H1 (cell line): ENCODE results near the gene SNRNP200. TPM values are rescaled to one million over a fixed set of nuclear protein-coding genes. Genes with fewer than 3 reads are reported as not detected.

Experiments
- CTCF ChIA-PET: fragments of 300-600 bp; sonication (Branson Sonifier 250); formaldehyde crosslinking; loops from one replicate; lab custom pipeline; 2021; ENCODE audit not compliant: partially characterized antibody; lab: Charles Lee
- POLR2A ChIA-PET: fragments of 300-600 bp; sonication (Branson Sonifier 250); formaldehyde crosslinking; loops from one replicate; lab custom pipeline; 2021; ENCODE audit warnings: inconsistent platforms; ENCODE audit not compliant: partially characterized antibody; lab: Charles Lee
- DNase-seq, 2 experiments: peaks; one replicate each; pipeline versions ENCODE4 v3.0.0 to v3.0.0-alpha.2; 2010 to 2022; ENCODE audit warnings: low spot score in 2 of 2, low read depth in 1 of 2, mixed read lengths in 1 of 2
- FAIRE-seq: peaks from 2 replicates; lab custom pipeline; 2011; peaks lifted over from hg19 to GRCh38; lab: Jason Lieb, UNC
- H2AFZ ChIP-seq: 2 replicates; pipeline ENCODE4 v1.8.1; 2012; ENCODE audit warnings: low read length, inconsistent platforms
- H2AK5ac ChIP-seq: 2 replicates; pipeline ENCODE4 v1.6.1; 2013; ENCODE audit warnings: low read depth, low read length
- H2BK120ac ChIP-seq: replicated peaks from 2 replicates; pipeline ENCODE3; 2013; ENCODE audit warnings: low read depth, low read length, inconsistent platforms
- H2BK12ac ChIP-seq: 2 replicates; pipeline ENCODE4 v1.6.1; 2013; ENCODE audit warnings: low read depth, low read length
- H2BK15ac ChIP-seq: 2 replicates; pipeline ENCODE4 v1.6.1; 2013; ENCODE audit warnings: low read length
- H2BK20ac ChIP-seq: 2 replicates; pipeline ENCODE4 v1.6.1; 2013; ENCODE audit warnings: low read length
- H2BK5ac ChIP-seq: 2 replicates; pipeline ENCODE4 v1.6.1; 2013; ENCODE audit warnings: low read depth, low read length
- H3K14ac ChIP-seq: 2 replicates; pipeline ENCODE4 v1.6.1; 2013; ENCODE audit warnings: inconsistent platforms; ENCODE audit not compliant: insufficient read length
- H3K18ac ChIP-seq: 2 replicates; pipeline ENCODE4 v1.6.1; 2013; ENCODE audit warnings: low read length; ENCODE audit errors: extremely low read depth
- H3K23ac ChIP-seq: 2 replicates; pipeline ENCODE4 v1.6.1; 2013; ENCODE audit warnings: inconsistent platforms; ENCODE audit not compliant: insufficient read length
- H3K23me2 ChIP-seq: 2 replicates; pipeline ENCODE4 v1.6.1; 2013; ENCODE audit warnings: low read depth, low read length
- H3K27ac ChIP-seq: 2 replicates; pipeline ENCODE4 v1.6.1; 2011; ENCODE audit warnings: low read depth, low read length, inconsistent platforms
- H3K27me3 ChIP-seq, 4 experiments: replicated peaks in 1 of 4; 1 replicate in 1 of 4; 2 replicates in 3 of 4; pipeline versions ENCODE4 v1.6.1 to v1.8.1; 2011 to 2013; ENCODE audit warnings: low read length in 3 of 4, mild to moderate bottlenecking in 3 of 4, inconsistent platforms in 2 of 4, mixed read lengths in 2 of 4, moderate library complexity in 1 of 4; ENCODE audit not compliant: control insufficient read depth in 3 of 4, insufficient read depth in 3 of 4; ENCODE audit errors: extremely low read depth in 1 of 4
- H3K36me3 ChIP-seq, 4 experiments: 2 replicates each; pipeline versions ENCODE4 v1.6.1 to v1.8.1; 2011 to 2013; ENCODE audit warnings: mild to moderate bottlenecking in 4 of 4, low read length in 3 of 4, moderate library complexity in 2 of 4, control low read depth in 1 of 4, inconsistent platforms in 1 of 4; ENCODE audit not compliant: insufficient read depth in 4 of 4, control insufficient read depth in 2 of 4
- H3K4ac ChIP-seq: replicated peaks from 2 replicates; pipeline ENCODE3; 2013; ENCODE audit warnings: low read length, low read depth, mixed read lengths, inconsistent platforms; ENCODE audit not compliant: insufficient read length
- H3K4me1 ChIP-seq, 4 experiments: replicated peaks in 1 of 4; 1 replicate in 1 of 4; 2 replicates in 3 of 4; pipeline versions ENCODE4 v1.6.1 to v1.8.1; 2011 to 2013; ENCODE audit warnings: low read length in 3 of 4, inconsistent platforms in 2 of 4, mixed read lengths in 1 of 4; ENCODE audit not compliant: insufficient read depth in 4 of 4, control insufficient read depth in 3 of 4
- H3K4me2 ChIP-seq, 2 experiments: 2 replicates each; pipeline versions ENCODE4 v1.6.1 to v1.8.1; 2011 to 2013; ENCODE audit warnings: low read depth in 2 of 2, low read length in 2 of 2, control low read depth in 1 of 2, inconsistent platforms in 1 of 2, mild to moderate bottlenecking in 1 of 2; ENCODE audit not compliant: insufficient read depth in 1 of 2
- H3K4me3 ChIP-seq, 4 experiments: fragments of 200-600, 300-600 bp in 1 of 4; sonication (generic), shearing (Covaris generic), sonication (Bioruptor Twin) in 1 of 4; 2 replicates each; pipeline versions ENCODE4 v1.5.1 to v1.8.1; 2011 to 2016; ENCODE audit warnings: low read length in 4 of 4, low read depth in 3 of 4, control low read depth in 2 of 4, inconsistent platforms in 2 of 4, mild to moderate bottlenecking in 2 of 4, mixed read lengths in 1 of 4, moderate library complexity in 1 of 4; ENCODE audit not compliant: insufficient read depth in 2 of 4; ENCODE audit errors: extremely low read depth in 1 of 4
- H3K56ac ChIP-seq: replicated peaks from 2 replicates; pipeline ENCODE3; 2013; ENCODE audit warnings: low read depth, mild to moderate bottlenecking, mixed read lengths, low read length, inconsistent platforms; ENCODE audit not compliant: insufficient read length
- H3K79me1 ChIP-seq: 2 replicates; pipeline ENCODE4 v1.6.1; 2013; ENCODE audit warnings: low read depth, low read length, control low read depth
- H3K79me2 ChIP-seq, 2 experiments: 2 replicates each; pipeline versions ENCODE4 v1.6.1 to v1.8.1; 2012 to 2013; ENCODE audit warnings: low read length in 2 of 2, mild to moderate bottlenecking in 2 of 2, inconsistent platforms in 1 of 2; ENCODE audit not compliant: insufficient read depth in 2 of 2, control insufficient read depth in 1 of 2
- H3K9ac ChIP-seq, 4 experiments: replicated peaks in 1 of 4; 1 replicate in 1 of 4; 2 replicates in 3 of 4; pipeline versions ENCODE4 v1.6.1 to v1.8.1; 2011 to 2013; ENCODE audit warnings: low read depth in 3 of 4, low read length in 3 of 4, control low read depth in 2 of 4, mild to moderate bottlenecking in 2 of 4, moderate library complexity in 2 of 4, inconsistent platforms in 1 of 4; ENCODE audit errors: extremely low read depth in 1 of 4
- H3K9me3 ChIP-seq, 2 experiments: 2 replicates each; pipeline versions ENCODE4 v1.6.1 to v1.8.1; 2012 to 2013; ENCODE audit warnings: mild to moderate bottlenecking in 2 of 2, moderate library complexity in 2 of 2, control low read depth in 1 of 2, inconsistent platforms in 1 of 2, low read depth in 1 of 2, low read length in 1 of 2, mixed read lengths in 1 of 2; ENCODE audit not compliant: insufficient read depth in 2 of 2
- H4K20me1 ChIP-seq, 2 experiments: replicated peaks in 1 of 2; 2 replicates each; pipeline versions ENCODE3 to v1.8.1; 2011 to 2013; ENCODE audit warnings: inconsistent platforms in 2 of 2, low read length in 2 of 2, mild to moderate bottlenecking in 1 of 2; ENCODE audit not compliant: insufficient read depth in 2 of 2, control insufficient read depth in 1 of 2
- H4K5ac ChIP-seq: 2 replicates; pipeline ENCODE4 v1.6.1; 2013; ENCODE audit warnings: low read length, low read depth, mixed read lengths, inconsistent platforms; ENCODE audit not compliant: insufficient read length
- H4K8ac ChIP-seq: 2 replicates; pipeline ENCODE4 v1.8.0; 2013; ENCODE audit warnings: mild to moderate bottlenecking, moderate library complexity, low read length, inconsistent platforms; ENCODE audit not compliant: insufficient read depth; ENCODE audit errors: extremely low read depth
- H4K91ac ChIP-seq: replicated peaks from 2 replicates; pipeline ENCODE3; 2013; ENCODE audit warnings: low read length, mixed read lengths, inconsistent platforms; ENCODE audit not compliant: insufficient read length
- ASH2L ChIP-seq: fragments of 200-600, 300-600 bp; sonication (generic); IDR thresholded peaks from one replicate; pipeline ENCODE4 v1.7.1; 2017; ENCODE audit warnings: low read length
- BCL11A ChIP-seq, 2 experiments: IDR thresholded peaks; one replicate each; pipeline ENCODE4 v1.6.1; 2011; ENCODE audit warnings: low read depth in 2 of 2, low read length in 2 of 2, mild to moderate bottlenecking in 2 of 2
- CBX8 ChIP-seq: fragments of 300-800, 300-1000 bp; sonication (generic); IDR thresholded peaks from 2 replicates; pipeline ENCODE4 v1.7.1; 2016; ENCODE audit warnings: low read depth, low read length, borderline replicate concordance
- CREB1 ChIP-seq: IDR thresholded peaks from 2 replicates; pipeline ENCODE4 v1.6.1; 2012; ENCODE audit warnings: inconsistent platforms
- E2F6 ChIP-seq: IDR thresholded peaks from 2 replicates; pipeline ENCODE4 v1.6.1; 2012; ENCODE audit warnings: inconsistent platforms
- GTF2F1 ChIP-seq: IDR thresholded peaks from 2 replicates; pipeline ENCODE4 v1.6.1; 2012; ENCODE audit warnings: low read depth, low read length, improper control_type of control experiment, borderline replicate concordance
- HDAC2 ChIP-seq, 2 experiments: fragments of 300-600 bp in 1 of 2; sonication (generic) in 1 of 2; IDR thresholded peaks; 2 replicates each; pipeline ENCODE4 v1.6.1; 2011 to 2012; ENCODE audit warnings: low read depth in 2 of 2, low read length in 2 of 2, mild to moderate bottlenecking in 2 of 2, moderate library complexity in 2 of 2, borderline replicate concordance in 1 of 2, inconsistent platforms in 1 of 2
- KDM1A ChIP-seq: fragments of 200-600, 300-600 bp; sonication (generic); IDR thresholded peaks from 2 replicates; pipeline ENCODE4 v1.7.1; 2016; ENCODE audit warnings: mild to moderate bottlenecking, low read length, borderline replicate concordance
- KDM5A ChIP-seq: fragments of 200-600 bp; IDR thresholded peaks from 2 replicates; pipeline ENCODE4 v1.7.1; 2012; ENCODE audit warnings: mild to moderate bottlenecking, low read length, inconsistent platforms, mixed read lengths
- NRF1 ChIP-seq: IDR thresholded peaks from 2 replicates; pipeline ENCODE4 v1.6.1; 2011; ENCODE audit warnings: mild to moderate bottlenecking, low read depth, low read length, improper control_type of control experiment
- PHF8 ChIP-seq: fragments of 200-600 bp; sonication (generic); conservative IDR thresholded peaks from 2 replicates; pipeline ENCODE4 v1.7.1; 2012; ENCODE audit warnings: low read depth, mild to moderate bottlenecking, inconsistent platforms, low read length, moderate library complexity
- SP2 ChIP-seq: IDR thresholded peaks from 2 replicates; pipeline ENCODE4 v1.6.1; 2012; ENCODE audit warnings: mild to moderate bottlenecking, low read length, inconsistent platforms
- TAF1 ChIP-seq: IDR thresholded peaks from 2 replicates; pipeline ENCODE4 v1.6.1; 2011; ENCODE audit warnings: mild to moderate bottlenecking, low read depth, low read length
- ZNF274 ChIP-seq: IDR thresholded peaks from 2 replicates; pipeline ENCODE4 v1.7.0; 2012; ENCODE audit warnings: low read length, borderline replicate concordance; ENCODE audit errors: extremely low read depth
- WGBS, 2 experiments: shearing (Covaris generic) in 1 of 2; methylation state at CpG; one replicate each; pipeline versions ENCODE4 v1.1.6 to v1.1.7; 2013 to 2015; ENCODE audit warnings: low lambda C conversion rate in 2 of 2, mixed read lengths in 2 of 2, inconsistent platforms in 1 of 2, low coverage in 1 of 2, missing lambda C conversion rate in 1 of 2; ENCODE audit not compliant: insufficient replicate concordance in 2 of 2, insufficient coverage in 1 of 2, insufficient read length in 1 of 2; ENCODE audit errors: extremely low coverage in 1 of 2, missing lambda C conversion rate in 1 of 2; 5-methylcytosine and 5-hydroxymethylcytosine counted together
- polyA plus RNA-seq, 7 experiments: library from polyadenylated mRNA; depleted of rRNA in 3 of 7; stranded (reverse) in 5 of 7; unstranded in 2 of 7; fragments of >200 nt in 5 of 7; fragments of 200-250 nt in 2 of 7; gene quantifications; 1 replicate in 5 of 7; 2 replicates in 1 of 7; 4 replicates in 1 of 7; pipeline versions ENCODE4 v1.2.1 to v1.2.3, GENCODE V29; 2011 to 2013; ENCODE audit warnings: missing spikeins in 2 of 7, mixed read lengths in 2 of 7
- total RNA-seq: library from RNA; stranded (reverse); fragmentation: NEBNext Ultra II Directional; extraction: Animal tissue kit (Norgen Biotek cat#: 25700); gene quantifications from 2 replicates; pipeline ENCODE4 v1.2.1, GENCODE V29; 2021

SNRNP200 gene
- total and polyA plus RNA-seq, 2 of the 8 experiments (the other 6 are each of a cell fraction or from before 2014, with no cell fraction given): 190 to 289 TPM

DNA sequence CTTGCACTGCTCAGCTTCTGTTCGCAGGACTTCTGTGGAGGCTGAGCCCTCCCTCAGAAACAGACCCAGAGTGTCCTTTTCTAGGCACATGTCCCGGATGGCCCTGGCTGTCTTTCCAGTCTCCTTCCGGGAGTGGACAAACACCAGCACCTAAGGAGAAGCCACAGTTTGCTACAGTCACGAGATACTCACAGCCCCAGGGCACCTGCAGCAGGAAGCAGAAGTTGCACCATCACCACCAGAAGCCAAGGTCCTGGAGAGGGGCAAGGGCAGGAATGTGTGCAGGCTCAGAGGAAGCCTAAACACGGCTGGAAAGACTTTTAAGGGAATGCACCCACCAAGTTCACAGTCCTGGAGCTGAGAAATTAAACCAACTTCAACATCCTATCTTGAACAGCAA lies 13.6 kb downstream of the SNRNP200 start:
- no peak overlapping the region for H4K5ac ChIP-seq
- H3K79me2 ChIP-seq: no peaks in the 10 kb centered on the region
- H4K20me1 ChIP-seq: peaks cover 5 to 8% of the 10 kb centered on the region in 2 experiments
- no peak overlapping the region for H4K8ac ChIP-seq
- no peaks in the 10 kb centered on the region for H3K9me3 ChIP-seq
- H3K23me2 ChIP-seq: no peaks in the 10 kb centered on the region
- H2BK20ac ChIP-seq: no peak overlapping the region
- H2BK15ac ChIP-seq: no peak overlapping the region
- peaks cover 63 to 98% (median 94%) of the 10 kb centered on the region in 4 experiments for H3K36me3 ChIP-seq
- H2BK120ac ChIP-seq: no peak overlapping the region
- CTCF ChIA-PET: interaction anchor here (1.0 to 1.2 kb wide), 2 partner anchors 18 to 25 kb away, joined by 3 read pairs; no protein-coding TSS in a partner anchor
- no peak overlapping the region for H2AK5ac ChIP-seq
- H2AFZ ChIP-seq: no peak overlapping the region
- no peak overlapping the region for H3K9ac ChIP-seq
- POLR2A ChIA-PET: interaction anchor here (1.6 to 5.5 kb wide), 4 partner anchors 10 to 27 kb away, joined by 3 to 42 read pairs (median 16); no protein-coding TSS in a partner anchor
- no peak overlapping the region for H3K4me3 ChIP-seq
- H2BK5ac ChIP-seq: no peak overlapping the region
- no peak for DNase-seq
- no peak overlapping the region for H3K4me2 ChIP-seq
- H3K27me3 ChIP-seq: no peaks in the 10 kb centered on the region
- H4K91ac ChIP-seq: no peak overlapping the region
- WGBS, 2 experiments: 90% methylated on average over 5 of the region's 5 CpGs; no CpG with 5 or more reads in 1 of the 2 experiments
- no peak overlapping the region for H3K27ac ChIP-seq
- no peak overlapping the region for H3K4ac ChIP-seq
- no peak overlapping the region for H2BK12ac ChIP-seq
- no peak for FAIRE-seq
- H3K56ac ChIP-seq: no peak overlapping the region
- no peak overlapping the region for H3K18ac ChIP-seq
- no peaks in the 10 kb centered on the region for H3K4me1 ChIP-seq
- H3K23ac ChIP-seq: no peak overlapping the region
- no peaks in the 10 kb centered on the region for H3K79me1 ChIP-seq
- H3K14ac ChIP-seq: no peak overlapping the region
- TF ChIP-seq SP2 (no peak), HDAC2 (IDR thresholded peaks at IDR 0.05; ENCODE audit: borderline replicate concordance in 1 of 2, low read depth in 2 of 2, low read length in 2 of 2) (no peak), E2F6 (no peak), CBX8 (no peak), CREB1 (no peak), GTF2F1 (no peak), KDM5A (no peak), PHF8 (no peak), KDM1A (no peak), BCL11A (IDR thresholded peaks at IDR 0.05; ENCODE audit: low read depth in 2 of 2, low read length in 2 of 2) (no peak), ZNF274 (no peak), ASH2L (no peak), TAF1 (no peak), NRF1 (no peak)
